Right lobe of liver (tissue), 6 donors: ENCODE results near the gene MYO16. TPM values are rescaled to one million over a fixed set of nuclear protein-coding genes. Genes with fewer than 3 reads are reported as not detected.

Source experiments
- ATAC-seq, 4 donors: fragments of 200-7000 bp; cut with Tn5 transposase; one replicate each; pipeline ENCODE4 v1.9.1; 2020; ENCODE audit warnings: mild to moderate bottlenecking in 4 of 4, moderate library complexity in 4 of 4
- DNase-seq, 3 donors: peaks; one replicate each; pipeline ENCODE4 v3.0.0-alpha.2; 2020
- H3K27ac ChIP-seq, 3 donors: fragments of 200-600 bp; one replicate each; pipeline ENCODE4 v1.8.0; 2022
- H3K27me3 ChIP-seq, 2 donors: fragments of 200-600 bp; one replicate each; pipeline ENCODE4 v1.8.0; 2022
- H3K36me3 ChIP-seq, 4 donors: fragments of 200-600 bp; sonication (generic) in 1 of 4; one replicate each; pipeline versions ENCODE4 v1.5.1 to v1.8.0; 2017 to 2022; ENCODE audit warnings: control low read depth in 1 of 4
- H3K4me1 ChIP-seq, 4 donors: fragments of 200-600 bp; sonication (generic) in 1 of 4; one replicate each; pipeline versions ENCODE4 v1.5.1 to v1.8.0; 2017 to 2022; ENCODE audit warnings: control low read depth in 1 of 4
- H3K4me3 ChIP-seq, 3 donors: fragments of 200-600 bp; one replicate each; pipeline ENCODE4 v1.8.0; 2022
- H3K9me3 ChIP-seq, 4 donors: fragments of 200-600 bp; sonication (generic) in 1 of 4; one replicate each; pipeline versions ENCODE4 v1.5.1 to v1.8.0; 2017 to 2022; ENCODE audit warnings: control low read depth in 1 of 4
- CTCF ChIP-seq, 4 donors: fragments of 200-600 bp in 3 of 4; fragments of 450-650 bp in 1 of 4; IDR thresholded peaks; one replicate each; pipeline versions ENCODE4 v1.5.1 to v1.8.0; 2016 to 2022; ENCODE audit warnings: antibody characterized with exemption in 4 of 4, mild to moderate bottlenecking in 2 of 4
- POLR2A ChIP-seq: fragments of 450-650 bp; IDR thresholded peaks from one replicate; pipeline ENCODE4 v1.6.1; 2017; ENCODE audit warnings: antibody characterized with exemption, mild to moderate bottlenecking
- WGBS: methylation state at CpG from one replicate; pipeline ENCODE4 v1.1.6; 2018; ENCODE audit warnings: low coverage, low lambda C conversion rate; ENCODE audit not compliant: insufficient coverage; ENCODE audit errors: missing lambda C conversion rate; 5-methylcytosine and 5-hydroxymethylcytosine counted together
- intact Hi-C, 2 donors: fragments of 100-400 bp; cut with DNase I; formaldehyde crosslinking; loops; one replicate each; pipeline versions ENCODE4 v1.11.2 to v1.14.1; 2022
- total RNA-seq, 6 experiments: library from RNA; depleted of rRNA in 2 of 6; stranded (reverse); fragments of >200 nt in 2 of 6; fragmentation: NEBNext Ultra II Directional in 3 of 6; extraction: Animal tissue kit (Norgen Biotek cat#: 25700) in 3 of 6; gene quantifications; one replicate each; pipeline versions ENCODE4 v1.1.0 to v1.2.4, GENCODE V29; 2016 to 2023
- donor health status: DM: no; HTN: yes; CAD: no.
- donor health status: DM: no; HTN: no; CAD: no.
- donor health status: DM: no; HTN: no; CAD: no.
- donor health status: DM: no; HTN: yes; CAD: no.
- donor health status: DM: no; HTN: yes; CAD: no.

MYO16 gene
- total RNA-seq, 6 experiments from 2014 or later: 0.43 to 2.7 (median 0.93) TPM

- H3K4me1 ChIP-seq: no peaks in the 10 kb centered on the region
- no peak for TF ChIP-seq CTCF (IDR thresholded peaks at IDR 0.05)
- TF ChIP-seq POLR2A: no peak
- H3K9me3 ChIP-seq: no peaks in the 10 kb centered on the region
- WGBS: 50% methylated on average over 3 of the region's 3 CpGs
- no peak overlapping the region for H3K4me3 ChIP-seq
- DNase-seq (no peak), ATAC-seq (no peak)
- intact Hi-C loops: no loop called here
- H3K36me3 ChIP-seq: no peaks in the 10 kb centered on the region
- H3K27ac ChIP-seq: no peak overlapping the region
- no peaks in the 10 kb centered on the region for H3K27me3 ChIP-seq
These were observed 205.7 kb downstream of the MYO16 start for GRCh38 chr13:108835083-108835482.

GRCh38 chr13:108850691-108851090 is 221.3 kb downstream of the MYO16 start:
- intact Hi-C loops: no loop called here
- H3K36me3 ChIP-seq: no peaks in the 10 kb centered on the region
- 29% methylated on average over 4 of the region's 4 CpGs for WGBS
- H3K4me1 ChIP-seq: no peaks in the 10 kb centered on the region
- TF ChIP-seq CTCF (IDR thresholded peaks at IDR 0.05) (no peak), POLR2A (no peak)
- H3K27me3 ChIP-seq: no peaks in the 10 kb centered on the region
- DNase-seq (no peak), ATAC-seq (no peak)
- no peak overlapping the region for H3K27ac ChIP-seq
- no peak overlapping the region for H3K4me3 ChIP-seq
- no peaks in the 10 kb centered on the region for H3K9me3 ChIP-seq

GRCh38 chr13:108851660-108852059 is 222.2 kb downstream of the MYO16 start:
- WGBS: 43% methylated on average over 4 of the region's 4 CpGs

DNA sequence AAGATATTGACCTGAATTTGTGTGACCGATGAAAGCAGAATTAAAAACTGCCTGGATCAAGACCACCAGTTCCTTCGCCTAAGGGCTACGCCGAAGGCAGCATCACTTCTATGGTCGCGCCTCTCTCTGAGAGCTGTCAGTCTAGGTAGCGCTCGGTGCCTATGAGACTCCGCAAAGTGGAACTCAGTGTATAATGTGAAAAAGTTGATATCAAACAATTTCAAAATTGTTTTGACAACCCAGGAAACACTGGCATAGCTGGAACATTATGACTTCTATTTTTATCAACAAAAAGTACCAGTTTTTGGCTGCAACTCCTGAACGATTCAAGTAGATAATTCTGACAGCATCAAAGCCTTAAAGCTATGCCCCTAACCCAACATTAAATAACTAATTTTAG is 223.6 kb downstream of the MYO16 start:
- whole genome bisulfite sequencing: 78% methylated on average over 10 of the region's 10 CpGs
- no peak for TF ChIP-seq POLR2A
- no peak for TF ChIP-seq CTCF (IDR thresholded peaks at IDR 0.05)

More at GRCh38 chr13:108851660-108852059, 222.2 kb downstream of the MYO16 start:
- no peaks in the 10 kb centered on the region for H3K4me1 ChIP-seq
- no peaks in the 10 kb centered on the region for H3K27me3 ChIP-seq
- no peak overlapping the region for H3K4me3 ChIP-seq
- ATAC-seq: no peak
- no peak for DNase-seq
- no peak overlapping the region for H3K27ac ChIP-seq
- no peak for TF ChIP-seq POLR2A
- no peak for TF ChIP-seq CTCF (IDR thresholded peaks at IDR 0.05)
- intact Hi-C loops: no loop called here
- H3K36me3 ChIP-seq: no peaks in the 10 kb centered on the region
- H3K9me3 ChIP-seq: no peaks in the 10 kb centered on the region

More for the DNA sequence above, 223.6 kb downstream of the MYO16 start:
- Histone ChIP-seq H3K27me3 (no peaks in the 10 kb centered on the region), H3K4me3 (no peak overlapping the region), H3K27ac (no peak overlapping the region), H3K36me3 (no peaks in the 10 kb centered on the region), H3K4me1 (no peaks in the 10 kb centered on the region), H3K9me3 (no peaks in the 10 kb centered on the region)
- DNase-seq: no peak
- intact Hi-C loops: no loop called here
- ATAC-seq: no peak
